GM12891 (cell line): ENCODE results near the gene PLK2.

Source experiments
- POLR2A ChIP-seq: IDR thresholded peaks from 2 replicates; pipeline ENCODE4 v1.6.1; 2011; ENCODE audit warnings: low read depth, low read length, control low read depth
- POLR2AphosphoS5 ChIP-seq: IDR thresholded peaks from 2 replicates; pipeline ENCODE4 v1.6.1; 2011; ENCODE audit warnings: low read depth, low read length, control low read depth
- SPI1 ChIP-seq: IDR thresholded peaks from 2 replicates; pipeline ENCODE4 v1.6.1; 2011; ENCODE audit warnings: low read depth, low read length, control low read depth
- TAF1 ChIP-seq: IDR thresholded peaks from 2 replicates; pipeline ENCODE4 v1.6.1; 2011; ENCODE audit warnings: low read depth, low read length, control low read depth

DNA sequence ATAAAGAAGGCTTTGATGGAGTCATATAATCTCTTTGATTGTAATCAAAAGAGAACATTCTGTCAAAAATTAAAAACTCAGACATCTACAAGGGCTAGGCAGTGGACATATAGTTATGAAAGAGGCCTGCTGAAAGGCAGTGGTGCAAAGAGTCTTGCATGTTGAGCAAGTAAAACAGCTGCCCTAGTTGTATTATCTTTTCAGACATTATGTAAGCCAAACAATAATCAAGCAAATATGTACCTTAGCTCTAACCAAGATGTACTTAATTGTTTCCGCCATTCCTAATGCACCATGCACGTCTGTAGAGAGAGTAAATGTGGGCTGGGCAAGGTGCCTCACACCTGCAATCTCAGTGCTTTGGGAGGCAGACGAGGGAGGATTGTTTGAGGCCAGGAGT is 45.6 kb upstream of the PLK2 start:
- no peak for TF ChIP-seq POLR2A
- TF ChIP-seq POLR2AphosphoS5, result no peak
- TF ChIP-seq TAF1, result no peak
- no peak for TF ChIP-seq SPI1
